CD4-positive, alpha-beta T cell (primary cell): ENCODE results near the gene CENPE. TPM values are rescaled to one million over a fixed set of nuclear protein-coding genes. Genes with fewer than 3 reads are reported as not detected.

ENCODE experiments used
- ATAC-seq: fragments of 200-7000 bp; cut with Tn5 transposase; one replicate; pipeline ENCODE4 v1.10.0; 2022; ENCODE audit warnings: mild to moderate bottlenecking; ENCODE audit not compliant: poor library complexity
- CTCF ChIA-PET: fragments of 350-600 bp; sonication (Branson Sonifier 250); formaldehyde crosslinking; loops from one replicate; lab custom pipeline; 2021; ENCODE audit warnings: antibody characterized with exemption, inconsistent platforms; lab: Charles Lee
- POLR2A ChIA-PET: fragments of 350-600 bp; sonication (Branson Sonifier 250); formaldehyde crosslinking; loops from one replicate; lab custom pipeline; 2021; ENCODE audit warnings: antibody characterized with exemption, inconsistent platforms; lab: Charles Lee
- DNase-seq, 14 experiments: peaks; one replicate each; pipeline ENCODE4 v3.0.0-alpha.2; 2013 to 2020; ENCODE audit warnings: mixed read lengths in 2 of 14
- H3K27ac ChIP-seq, 2 donors: one replicate each; pipeline versions ENCODE4 v1.5.1 to v1.7.0; 2013; ENCODE audit warnings: low read length in 2 of 2, low read depth in 1 of 2, mild to moderate bottlenecking in 1 of 2
- H3K27me3 ChIP-seq, 2 experiments: 1 replicate in 1 of 2; 2 replicates in 1 of 2; pipeline versions ENCODE4 v1.6.1 to v1.7.0; 2013; ENCODE audit warnings: low read length in 2 of 2, control low read depth in 1 of 2, mild to moderate bottlenecking in 1 of 2, moderate library complexity in 1 of 2; ENCODE audit not compliant: insufficient read depth in 2 of 2, control insufficient read depth in 1 of 2
- H3K36me3 ChIP-seq: one replicate; pipeline ENCODE4 v1.6.1; 2013; ENCODE audit warnings: low read length, control low read depth; ENCODE audit not compliant: insufficient read depth
- H3K4me1 ChIP-seq: one replicate; pipeline ENCODE4 v1.6.1; 2013; ENCODE audit warnings: low read length, control low read depth; ENCODE audit not compliant: insufficient read depth
- H3K4me3 ChIP-seq: one replicate; pipeline ENCODE4 v1.5.1; 2013; ENCODE audit warnings: mild to moderate bottlenecking, low read length, moderate library complexity
- H3K9me3 ChIP-seq, 2 experiments: 1 replicate in 1 of 2; 2 replicates in 1 of 2; pipeline versions ENCODE4 v1.6.1 to v1.7.0; 2013; ENCODE audit warnings: low read length in 2 of 2, mild to moderate bottlenecking in 2 of 2, control low read depth in 1 of 2, moderate library complexity in 1 of 2; ENCODE audit not compliant: control insufficient read depth in 1 of 2, insufficient read depth in 1 of 2
- H3K27ac Mint-ChIP-seq: one replicate; pipeline ENCODE4 v1.8.0; 2020; ENCODE audit warnings: mixed read lengths
- H3K27me3 Mint-ChIP-seq: one replicate; pipeline ENCODE4 v1.8.0; 2021; ENCODE audit warnings: mixed read lengths
- H3K36me3 Mint-ChIP-seq: one replicate; pipeline ENCODE4 v1.8.0; 2021; ENCODE audit warnings: low read depth, mixed read lengths
- H3K4me1 Mint-ChIP-seq: one replicate; pipeline ENCODE4 v1.8.0; 2021; ENCODE audit warnings: low read depth, mixed read lengths
- H3K4me3 Mint-ChIP-seq: one replicate; pipeline ENCODE4 v1.8.0; 2020; ENCODE audit warnings: mild to moderate bottlenecking, mixed read lengths
- H3K9me3 Mint-ChIP-seq: one replicate; pipeline ENCODE4 v1.8.0; 2020; ENCODE audit warnings: mixed read lengths
- intact Hi-C, 2 experiments: fragments of 100-400 bp; cut with DNase I in 1 of 2; cut with micrococcal nuclease in 1 of 2; formaldehyde crosslinking; loops; one replicate each; pipeline versions ENCODE4 v1.15.1 to v1.9.0; 2023 to 2025; cut with DNase I, micrococcal nuclease
- total RNA-seq, 174 experiments: library from RNA in 2 of 174; stranded (reverse) in 2 of 174; gene quantifications; one replicate each; pipeline ENCODE4 v1.2.3 and lab custom pipeline; 2021 to 2026
- TF ChIP-seq, protein P1 (sequence below): fragments of 200-600 bp; IDR thresholded peaks from one replicate; pipeline ENCODE4 v1.8.0; 2022; ENCODE audit warnings: antibody characterized with exemption, mild to moderate bottlenecking

The CENPE gene
- total RNA-seq, 2 experiments from 2014 or later = 2.7 to 3.2 TPM

DNA sequence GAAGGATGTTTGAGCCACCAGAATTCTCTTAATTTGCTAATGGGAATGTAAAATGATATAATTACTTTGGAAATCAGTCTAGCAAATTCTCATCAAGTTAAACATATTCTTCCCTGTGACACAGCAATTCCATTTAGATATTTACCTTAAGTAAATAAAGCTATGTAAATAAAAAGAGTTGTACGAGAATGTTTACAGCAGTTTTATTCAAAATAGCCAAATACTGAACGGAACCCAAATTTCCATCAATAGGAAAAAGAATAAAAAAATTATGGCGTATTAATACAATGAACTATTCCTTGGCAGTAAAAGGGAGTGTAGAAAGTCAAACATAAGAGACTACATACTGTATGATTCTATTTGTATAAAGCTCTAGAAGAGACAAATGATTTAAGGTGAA is 45.8 kb downstream of the CENPE start:
- no peak overlapping the region for H3K27ac Mint-ChIP-seq
- H3K4me3 Mint-ChIP-seq = no peak overlapping the region
- no peak for DNase-seq
- POLR2A ChIA-PET = no interaction called here
- no peaks in the 10 kb centered on the region for H3K36me3 Mint-ChIP-seq
- no peaks in the 10 kb centered on the region for H3K27me3 Mint-ChIP-seq
- H3K4me1 Mint-ChIP-seq = no peaks in the 10 kb centered on the region
- Histone ChIP-seq H3K9me3 (no peaks in the 10 kb centered on the region), H3K27ac (no peak overlapping the region), H3K27me3 (no peaks in the 10 kb centered on the region), H3K36me3 (no peaks in the 10 kb centered on the region), H3K4me1 (no peaks in the 10 kb centered on the region), H3K4me3 (no peak overlapping the region)
- no peak for ATAC-seq
- CTCF ChIA-PET = no interaction called here
- intact Hi-C loops = no loop called here
- H3K9me3 Mint-ChIP-seq = no peaks in the 10 kb centered on the region
- TF ChIP-seq, protein P1, sequence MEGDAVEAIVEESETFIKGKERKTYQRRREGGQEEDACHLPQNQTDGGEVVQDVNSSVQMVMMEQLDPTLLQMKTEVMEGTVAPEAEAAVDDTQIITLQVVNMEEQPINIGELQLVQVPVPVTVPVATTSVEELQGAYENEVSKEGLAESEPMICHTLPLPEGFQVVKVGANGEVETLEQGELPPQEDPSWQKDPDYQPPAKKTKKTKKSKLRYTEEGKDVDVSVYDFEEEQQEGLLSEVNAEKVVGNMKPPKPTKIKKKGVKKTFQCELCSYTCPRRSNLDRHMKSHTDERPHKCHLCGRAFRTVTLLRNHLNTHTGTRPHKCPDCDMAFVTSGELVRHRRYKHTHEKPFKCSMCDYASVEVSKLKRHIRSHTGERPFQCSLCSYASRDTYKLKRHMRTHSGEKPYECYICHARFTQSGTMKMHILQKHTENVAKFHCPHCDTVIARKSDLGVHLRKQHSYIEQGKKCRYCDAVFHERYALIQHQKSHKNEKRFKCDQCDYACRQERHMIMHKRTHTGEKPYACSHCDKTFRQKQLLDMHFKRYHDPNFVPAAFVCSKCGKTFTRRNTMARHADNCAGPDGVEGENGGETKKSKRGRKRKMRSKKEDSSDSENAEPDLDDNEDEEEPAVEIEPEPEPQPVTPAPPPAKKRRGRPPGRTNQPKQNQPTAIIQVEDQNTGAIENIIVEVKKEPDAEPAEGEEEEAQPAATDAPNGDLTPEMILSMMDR = no peak

DNA sequence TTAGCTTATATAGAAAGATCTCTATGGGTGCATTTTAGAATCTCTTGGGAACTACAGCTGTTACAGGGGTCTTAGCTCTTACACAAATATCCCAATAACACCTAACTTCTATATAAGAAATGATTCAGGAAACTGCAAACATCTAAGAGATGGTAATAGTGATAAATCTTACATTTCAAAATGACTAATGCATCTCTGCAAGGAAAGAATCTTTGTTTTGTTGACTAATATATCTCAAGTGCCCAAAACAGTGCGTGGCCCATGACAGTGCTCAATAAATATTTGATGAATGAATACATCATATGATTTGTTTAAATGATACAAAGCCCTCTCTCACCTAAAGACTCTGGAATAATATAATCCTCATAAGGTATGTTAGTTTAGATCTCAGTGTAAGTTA is 47.5 kb downstream of the CENPE start:
- no peak overlapping the region for H3K27ac ChIP-seq
- ATAC-seq (no peak), DNase-seq (no peak)
- H3K9me3 ChIP-seq = no peaks in the 10 kb centered on the region
- H3K4me3 ChIP-seq = no peak overlapping the region
- ChIA-PET CTCF (interaction anchor here (1.0 kb wide), 1 partner anchor 323 kb away, joined by 3 read pairs; no protein-coding TSS in a partner anchor), POLR2A (no interaction called here)
- intact Hi-C loops = no loop called here
- Mint-ChIP-seq H3K9me3 (peaks cover 2% of the 10 kb centered on the region), H3K27ac (no peak overlapping the region), H3K4me3 (no peak overlapping the region), H3K36me3 (no peaks in the 10 kb centered on the region), H3K27me3 (no peaks in the 10 kb centered on the region), H3K4me1 (no peaks in the 10 kb centered on the region)
- H3K27me3 ChIP-seq = no peaks in the 10 kb centered on the region
- no peaks in the 10 kb centered on the region for H3K4me1 ChIP-seq
- TF ChIP-seq, protein P1 = no peak
- H3K36me3 ChIP-seq = no peaks in the 10 kb centered on the region

DNA sequence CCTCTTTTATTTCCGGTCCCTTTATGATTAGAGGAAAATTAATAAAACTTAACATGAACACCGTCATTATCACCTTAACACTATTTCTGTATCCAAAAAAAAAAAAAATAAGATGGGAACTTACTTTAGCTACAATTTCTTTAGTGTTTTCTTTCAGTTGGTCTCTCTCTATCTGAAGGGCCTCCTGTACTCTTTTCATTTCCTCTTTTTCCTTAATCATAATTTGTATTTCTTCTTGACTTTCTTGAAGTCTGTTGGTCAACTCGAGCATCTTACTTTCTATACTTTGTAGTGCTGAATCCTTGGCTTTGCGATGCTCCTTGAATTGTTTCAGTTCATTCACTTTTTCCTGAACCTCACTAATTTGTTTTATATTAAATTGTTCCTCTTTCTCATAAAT is 53.2 kb downstream of the CENPE start:
- Histone ChIP-seq H3K36me3 (no peaks in the 10 kb centered on the region), H3K9me3 (no peaks in the 10 kb centered on the region), H3K27me3 (no peaks in the 10 kb centered on the region), H3K4me3 (no peak overlapping the region), H3K27ac (no peak overlapping the region), H3K4me1 (no peaks in the 10 kb centered on the region)
- Mint-ChIP-seq H3K4me3 (no peak overlapping the region), H3K9me3 (peaks cover 2% of the 10 kb centered on the region), H3K36me3 (no peaks in the 10 kb centered on the region), H3K27ac (no peak overlapping the region), H3K27me3 (no peaks in the 10 kb centered on the region), H3K4me1 (no peaks in the 10 kb centered on the region)
- ChIA-PET POLR2A (no interaction called here), CTCF (no interaction called here)
- intact Hi-C loops = no loop called here
- ATAC-seq (no peak), DNase-seq (no peak)
- TF ChIP-seq, protein P1 = no peak
